Natural killer cell (primary cell): Measurements from ENCODE around the gene EPHA2. TPM values are rescaled to one million over a fixed set of nuclear protein-coding genes. Genes with fewer than 3 reads are reported as not detected.

Experiments
- ATAC-seq, 3 donors: fragments of 150-1000 bp in 2 of 3; fragments of 200-7000 bp in 1 of 3; cut with Tn5 transposase; 1 replicate in 1 of 3; 2 replicates in 2 of 3; pipeline ENCODE4 v1.10.0; 2021; ENCODE audit warnings: mild to moderate bottlenecking in 2 of 3, moderate library complexity in 2 of 3
- DNase-seq, 2 donors: peaks; one replicate each; pipeline versions ENCODE4 v3.0.0 to v3.0.0-alpha.2; 2013 to 2021; ENCODE audit warnings: mixed read lengths in 1 of 2
- H3K27ac ChIP-seq: one replicate; pipeline ENCODE4 v1.5.1; 2013; ENCODE audit warnings: mild to moderate bottlenecking, low read length
- H3K27me3 ChIP-seq: one replicate; pipeline ENCODE4 v1.6.1; 2013; ENCODE audit warnings: low read length; ENCODE audit not compliant: control insufficient read depth, insufficient read depth
- H3K36me3 ChIP-seq: one replicate; pipeline ENCODE4 v1.6.1; 2013; ENCODE audit warnings: low read length; ENCODE audit not compliant: control insufficient read depth, insufficient read depth
- H3K4me1 ChIP-seq: one replicate; pipeline ENCODE4 v1.6.1; 2013; ENCODE audit warnings: low read length; ENCODE audit not compliant: control insufficient read depth, insufficient read depth
- H3K4me3 ChIP-seq: one replicate; pipeline ENCODE4 v1.5.1; 2013; ENCODE audit warnings: low read length
- H3K9me3 ChIP-seq: one replicate; pipeline ENCODE4 v1.6.1; 2013; ENCODE audit warnings: low read length; ENCODE audit not compliant: control insufficient read depth, insufficient read depth
- H3K27ac Mint-ChIP-seq, 2 donors: one replicate each; pipeline ENCODE4 v1.8.0; 2022; ENCODE audit warnings: mild to moderate bottlenecking in 2 of 2, mixed read lengths in 2 of 2, moderate library complexity in 1 of 2
- H3K27me3 Mint-ChIP-seq, 2 donors: one replicate each; pipeline ENCODE4 v1.8.0; 2022; ENCODE audit warnings: low read depth in 2 of 2, mixed read lengths in 2 of 2
- H3K36me3 Mint-ChIP-seq: one replicate; pipeline ENCODE4 v1.8.0; 2022; ENCODE audit warnings: mixed read lengths
- H3K4me1 Mint-ChIP-seq, 2 donors: one replicate each; pipeline ENCODE4 v1.8.0; 2022; ENCODE audit warnings: mixed read lengths in 2 of 2
- H3K4me3 Mint-ChIP-seq: one replicate; pipeline ENCODE4 v1.8.0; 2022; ENCODE audit warnings: mild to moderate bottlenecking, moderate library complexity, mixed read lengths
- H3K9me3 Mint-ChIP-seq, 2 donors: one replicate each; pipeline ENCODE4 v1.8.0; 2022; ENCODE audit warnings: mixed read lengths in 2 of 2
- WGBS: methylation state at CpG from one replicate; pipeline ENCODE4 v1.1.7; 2013; ENCODE audit warnings: missing lambda C conversion rate; ENCODE audit not compliant: insufficient coverage; 5-methylcytosine and 5-hydroxymethylcytosine counted together
- intact Hi-C: fragments of 100-400 bp; cut with micrococcal nuclease; formaldehyde crosslinking; loops from one replicate; pipeline ENCODE4 v1.14.2; 2022
- total RNA-seq, 4 donors: library from RNA; stranded (reverse); fragments of 120-200 nt in 1 of 4; gene quantifications; one replicate each; pipeline versions ENCODE4 v1.2.3 to v1.2.4, GENCODE V29; 2013 to 2022
- TF ChIP-seq, protein P1 (sequence below): fragments of 200-600 bp; IDR thresholded peaks from one replicate; pipeline ENCODE4 v1.8.0; 2022; ENCODE audit warnings: antibody characterized with exemption

Gene EPHA2
- total RNA-seq, 3 donors from 2014 or later (not counting 1 experiment from before 2014, with no cell fraction given), result 0.13 TPM; not detected in 2

DNA sequence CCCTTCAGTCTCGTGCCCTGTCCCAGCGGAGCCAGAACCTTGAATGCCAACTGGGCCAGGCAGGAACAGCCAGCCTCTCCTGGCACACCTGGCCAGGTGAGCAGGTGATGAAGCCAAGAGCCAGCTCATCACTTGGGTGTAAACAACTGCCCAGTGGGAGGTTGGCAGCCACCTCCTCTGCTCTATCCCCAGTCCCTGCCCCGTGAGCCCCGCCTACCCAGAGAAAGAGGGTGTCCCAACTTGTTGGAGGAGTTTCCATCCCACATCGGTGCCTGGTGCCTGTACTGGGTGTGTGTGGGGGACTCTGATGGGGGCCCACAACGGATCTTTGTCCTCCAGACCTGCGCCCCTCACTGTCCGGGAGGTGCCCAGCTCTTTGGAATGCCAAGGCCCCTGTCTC, 64.6 kb downstream of the EPHA2 start:
- H3K27ac Mint-ChIP-seq, result no peak overlapping the region

DNA sequence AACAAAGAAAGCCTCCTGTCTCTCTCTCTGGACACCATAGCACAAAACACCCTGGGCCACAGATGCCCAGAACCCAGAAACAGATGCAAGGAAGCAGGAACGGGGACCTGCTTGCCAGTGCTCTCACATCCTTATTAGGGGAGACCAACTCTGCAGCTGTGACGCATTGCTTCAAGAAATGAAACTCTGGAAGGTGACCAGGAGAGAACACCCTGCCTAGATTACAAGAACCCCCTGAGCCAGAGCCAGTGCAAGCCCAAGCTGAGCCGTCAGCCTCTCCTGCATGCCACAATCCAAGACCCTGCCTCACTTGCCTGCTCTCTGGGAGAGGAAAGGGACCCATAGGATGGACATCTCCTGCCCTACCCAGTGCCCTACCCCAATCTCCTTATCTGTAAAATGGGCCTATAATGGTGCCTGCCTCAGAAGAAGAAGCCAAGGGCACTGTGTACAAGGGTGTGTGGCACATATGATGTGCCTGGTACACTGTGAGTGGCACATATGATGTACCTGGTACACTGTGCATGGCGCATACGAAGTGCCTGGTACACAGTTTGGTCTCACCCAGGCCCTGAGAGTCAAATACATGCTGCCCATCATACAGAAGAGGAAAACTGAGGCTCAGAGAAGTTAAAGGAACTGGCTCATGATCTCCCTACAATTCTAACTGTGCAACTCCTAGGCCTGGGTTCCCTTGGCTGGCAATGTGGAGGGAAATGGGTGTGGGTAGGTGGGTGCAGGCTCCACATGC, 65.6 kb downstream of the EPHA2 start:
- H3K27me3 Mint-ChIP-seq, result peaks cover 3 to 18% of the 10 kb centered on the region in 2 donors
- no peak overlapping the region for H3K27ac ChIP-seq
- DNase-seq (no peak), ATAC-seq (no peak)
- peaks cover 0 to 18% of the 10 kb centered on the region in 2 donors for H3K4me1 Mint-ChIP-seq
- no peaks in the 10 kb centered on the region for H3K9me3 Mint-ChIP-seq
- H3K36me3 Mint-ChIP-seq, result no peaks in the 10 kb centered on the region
- H3K27ac Mint-ChIP-seq, result no peak overlapping the region
- H3K4me1 ChIP-seq, result no peaks in the 10 kb centered on the region
- H3K9me3 ChIP-seq, result no peaks in the 10 kb centered on the region
- no peak overlapping the region for H3K4me3 ChIP-seq
- peaks cover 2% of the 10 kb centered on the region for H3K27me3 ChIP-seq
- intact Hi-C loops, result no loop called here
- TF ChIP-seq, protein P1, sequence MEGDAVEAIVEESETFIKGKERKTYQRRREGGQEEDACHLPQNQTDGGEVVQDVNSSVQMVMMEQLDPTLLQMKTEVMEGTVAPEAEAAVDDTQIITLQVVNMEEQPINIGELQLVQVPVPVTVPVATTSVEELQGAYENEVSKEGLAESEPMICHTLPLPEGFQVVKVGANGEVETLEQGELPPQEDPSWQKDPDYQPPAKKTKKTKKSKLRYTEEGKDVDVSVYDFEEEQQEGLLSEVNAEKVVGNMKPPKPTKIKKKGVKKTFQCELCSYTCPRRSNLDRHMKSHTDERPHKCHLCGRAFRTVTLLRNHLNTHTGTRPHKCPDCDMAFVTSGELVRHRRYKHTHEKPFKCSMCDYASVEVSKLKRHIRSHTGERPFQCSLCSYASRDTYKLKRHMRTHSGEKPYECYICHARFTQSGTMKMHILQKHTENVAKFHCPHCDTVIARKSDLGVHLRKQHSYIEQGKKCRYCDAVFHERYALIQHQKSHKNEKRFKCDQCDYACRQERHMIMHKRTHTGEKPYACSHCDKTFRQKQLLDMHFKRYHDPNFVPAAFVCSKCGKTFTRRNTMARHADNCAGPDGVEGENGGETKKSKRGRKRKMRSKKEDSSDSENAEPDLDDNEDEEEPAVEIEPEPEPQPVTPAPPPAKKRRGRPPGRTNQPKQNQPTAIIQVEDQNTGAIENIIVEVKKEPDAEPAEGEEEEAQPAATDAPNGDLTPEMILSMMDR, result no peak
- H3K4me3 Mint-ChIP-seq, result no peak overlapping the region
- H3K36me3 ChIP-seq, result no peaks in the 10 kb centered on the region
- 81% methylated on average over 5 of the region's 5 CpGs for WGBS

More for the DNA sequence above, 64.6 kb downstream of the EPHA2 start:
- Mint-ChIP-seq H3K36me3 (no peaks in the 10 kb centered on the region), H3K9me3 (no peaks in the 10 kb centered on the region), H3K27me3 (peaks cover 12 to 23% of the 10 kb centered on the region in 2 donors), H3K4me3 (no peak overlapping the region), H3K4me1 (peaks cover 0 to 18% of the 10 kb centered on the region in 2 donors)
- no peaks in the 10 kb centered on the region for H3K36me3 ChIP-seq
- ATAC-seq, result no peak
- no peak overlapping the region for H3K4me3 ChIP-seq
- TF ChIP-seq, protein P1, result no peak
- intact Hi-C loops, result no loop called here
- peaks cover 2% of the 10 kb centered on the region for H3K27me3 ChIP-seq
- no peak for DNase-seq
- no peak overlapping the region for H3K27ac ChIP-seq
- H3K9me3 ChIP-seq, result no peaks in the 10 kb centered on the region
- H3K4me1 ChIP-seq, result no peaks in the 10 kb centered on the region
- 87% methylated on average over 8 of the region's 8 CpGs for WGBS

DNA sequence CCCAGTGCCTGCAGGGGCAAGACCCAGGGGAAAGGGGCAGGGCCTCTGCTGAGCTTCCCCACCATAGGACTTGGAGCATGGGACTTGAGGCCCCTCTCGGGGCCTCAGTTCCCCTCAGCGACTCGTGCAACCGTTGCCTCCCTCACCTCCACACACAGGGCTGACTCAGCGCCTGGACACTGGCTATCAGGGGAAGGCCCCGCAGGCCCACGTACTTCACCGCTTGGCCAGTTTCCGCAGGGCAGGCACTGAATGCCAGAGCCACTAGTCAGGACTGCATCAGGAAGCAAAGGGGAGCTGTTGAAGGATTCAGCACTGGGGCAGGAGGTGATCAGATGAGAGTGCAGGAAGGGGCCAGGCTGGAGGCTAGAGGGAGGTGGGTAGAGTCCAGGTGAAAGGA, 66.9 kb downstream of the EPHA2 start:
- ATAC-seq (no peak), DNase-seq (no peak)
- H3K36me3 ChIP-seq, result no peaks in the 10 kb centered on the region
- H3K36me3 Mint-ChIP-seq, result no peaks in the 10 kb centered on the region
- H3K27ac ChIP-seq, result no peak overlapping the region
- intact Hi-C loops, result no loop called here
- H3K4me1 Mint-ChIP-seq, result peaks cover 0 to 14% of the 10 kb centered on the region in 2 donors
- H3K27me3 ChIP-seq, result peaks cover 2% of the 10 kb centered on the region
- TF ChIP-seq, protein P1, result no peak
- no peak overlapping the region for H3K4me3 ChIP-seq
- H3K4me1 ChIP-seq, result no peaks in the 10 kb centered on the region
- H3K9me3 ChIP-seq, result no peaks in the 10 kb centered on the region
- H3K27me3 Mint-ChIP-seq, result peaks cover 0 to 16% of the 10 kb centered on the region in 2 donors
- no peaks in the 10 kb centered on the region for H3K9me3 Mint-ChIP-seq
- H3K27ac Mint-ChIP-seq, result no peak overlapping the region
- WGBS, result 90% methylated on average over 9 of the region's 9 CpGs
- H3K4me3 Mint-ChIP-seq, result no peak overlapping the region
